ENCODE data around the gene NOX4. TPM values are rescaled to one million over a fixed set of nuclear protein-coding genes. Genes with fewer than 3 reads are reported as not detected.
"Not testable (repeated sequence)": the region's sequence is repeated elsewhere in the genome, so short reads cannot be mapped to it uniquely, and the experiment has no call there.

NOX4 gene
- total RNA-seq, 1 experiment from 2014 or later: 1.5 TPM

- no peak for DNase-seq (ENCODE audit: low spot score)
- CTCF ChIA-PET: no interaction called here
- Mint-ChIP-seq H3K27me3 (ENCODE audit: low read depth) (no peaks in the 10 kb centered on the region), H3K4me1 (peaks cover 23% of the 10 kb centered on the region), H3K4me3 (no peak overlapping the region), H3K27ac (no peak overlapping the region), H3K9me3 (peaks cover 1% of the 10 kb centered on the region; the same call in 1 of the 2 replicates), H3K36me3 (no peaks in the 10 kb centered on the region)
- POLR2A ChIA-PET: no interaction called here
- ATAC-seq: no peak
- no peak for TF ChIP-seq ZMAT4 (CRISPR knock-in tag; IDR thresholded peaks at IDR 0.05)
- no peak for TF ChIP-seq CDX4 (CRISPR knock-in tag; IDR thresholded peaks at IDR 0.05; ENCODE audit: borderline replicate concordance)
- no peak for TF ChIP-seq KAT7 (CRISPR knock-in tag; IDR thresholded peaks at IDR 0.05; ENCODE audit: borderline replicate concordance)
- TF ChIP-seq PREB (CRISPR knock-in tag; IDR thresholded peaks at IDR 0.05; ENCODE audit: borderline replicate concordance): no peak
- no peak for TF ChIP-seq ARID4B (CRISPR knock-in tag; IDR thresholded peaks at IDR 0.05; ENCODE audit: borderline replicate concordance)
- no peak for TF ChIP-seq EMX1 (CRISPR knock-in tag; IDR thresholded peaks at IDR 0.05)
- no peak for TF ChIP-seq ATF3 (CRISPR knock-in tag; conservative IDR thresholded peaks at IDR 0.05)
- no peak for TF ChIP-seq FOXP1 (CRISPR knock-in tag; IDR thresholded peaks at IDR 0.05; ENCODE audit: borderline replicate concordance)
- no peak for TF ChIP-seq ZSCAN18 (CRISPR knock-in tag; IDR thresholded peaks at IDR 0.05)
- no peak for TF ChIP-seq FOXK1 (CRISPR knock-in tag; IDR thresholded peaks at IDR 0.05)
- no peak for TF ChIP-seq ZNF532 (CRISPR knock-in tag; IDR thresholded peaks at IDR 0.05; ENCODE audit: borderline replicate concordance)
- no peak for TF ChIP-seq JAZF1 (CRISPR knock-in tag; IDR thresholded peaks at IDR 0.05)
- TF ChIP-seq E2F1 (CRISPR knock-in tag; IDR thresholded peaks at IDR 0.05): no peak
- TF ChIP-seq ZNF512 (CRISPR knock-in tag; IDR thresholded peaks at IDR 0.05; ENCODE audit: borderline replicate concordance): no peak
- TF ChIP-seq CREM (CRISPR knock-in tag; IDR thresholded peaks at IDR 0.05): no peak
- TF ChIP-seq ZNF317 (CRISPR knock-in tag; IDR thresholded peaks at IDR 0.05; ENCODE audit: borderline replicate concordance, low read depth): no peak
- TF ChIP-seq GRHL2 (CRISPR knock-in tag; IDR thresholded peaks at IDR 0.05; ENCODE audit: insufficient replicate concordance, severe bottlenecking): no peak
- TF ChIP-seq IRF2 (CRISPR knock-in tag; IDR thresholded peaks at IDR 0.05; ENCODE audit: borderline replicate concordance, low read depth): no peak
These were observed 135.5 kb downstream of the NOX4 start for GRCh38 chr11:89355646-89356045.

- ATAC-seq; POLR2A ChIA-PET; CTCF ChIA-PET; H3K27ac Mint-ChIP-seq; H3K4me3 Mint-ChIP-seq; DNase-seq (ENCODE audit: low spot score); H3K27me3 Mint-ChIP-seq (ENCODE audit: low read depth); H3K9me3 Mint-ChIP-seq; H3K36me3 Mint-ChIP-seq: not testable (repeated sequence)
- peaks cover 13% of the 10 kb centered on the region for H3K4me1 Mint-ChIP-seq
These were observed 136.7 kb downstream of the NOX4 start for GRCh38 chr11:89354513-89354912.
